ENCODE measurements around the gene TBCB. TPM values are rescaled to one million over a fixed set of nuclear protein-coding genes. Genes with fewer than 3 reads are reported as not detected.

TBCB gene
- total and polyA plus RNA-seq, 2 experiments from 2014 or later: 279 to 304 TPM

DNA sequence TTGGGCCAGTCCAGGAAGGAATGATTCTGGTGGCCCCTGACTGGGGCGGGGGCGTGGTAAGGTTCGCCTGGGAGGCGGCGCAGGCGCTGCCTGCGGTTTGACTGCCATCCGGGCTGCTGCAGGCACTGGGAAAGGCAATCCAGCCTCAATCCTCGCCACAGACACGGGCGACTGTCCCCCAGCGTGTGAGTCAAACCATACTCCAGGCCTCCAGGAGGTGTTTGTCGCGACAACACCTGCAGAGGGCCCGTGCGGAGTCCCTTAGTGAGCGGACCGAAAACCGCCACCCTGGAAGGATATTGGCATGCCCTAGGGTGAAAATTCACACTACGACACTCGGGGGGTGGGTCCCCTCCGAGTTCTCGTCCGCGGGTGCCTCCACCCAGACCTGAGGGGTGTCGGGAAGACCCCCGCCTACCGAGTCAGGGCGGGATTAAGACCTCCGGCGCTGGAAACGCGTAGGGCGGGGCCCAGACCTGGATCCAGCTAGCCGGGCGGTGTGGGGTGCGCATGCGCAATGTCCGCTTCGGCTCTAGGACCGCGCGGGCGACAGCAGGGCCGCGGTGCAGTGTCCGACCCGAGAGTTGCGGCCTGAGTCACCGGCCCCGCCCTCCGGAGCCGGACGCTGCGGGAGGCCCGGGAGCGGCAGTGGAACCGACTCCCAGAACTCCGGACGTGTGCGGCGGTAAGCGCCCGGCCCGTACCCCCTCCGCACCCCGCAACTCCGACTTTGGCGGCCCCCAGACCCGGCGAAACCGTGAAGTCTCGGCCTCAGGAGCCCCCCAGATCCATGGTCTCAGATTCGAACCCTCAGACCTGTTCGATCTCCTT is 24.4 kb downstream of the TBCB start, which contains the start of gene CAPNS1:
Gene CAPNS1, plus strand, starts transcription at position 594 of the 831 bp plus-strand sequence. CDS start 946 bp downstream, outside the sequence.
- peaks cover 39% of the 10 kb centered on the region for H3K79me2 ChIP-seq (ENCODE audit: insufficient read depth)
- no peaks in the 10 kb centered on the region for H3K9me3 ChIP-seq (ENCODE audit: low read depth)
- no peaks in the 10 kb centered on the region for H3K9me2 ChIP-seq (ENCODE audit: insufficient read depth)
- in situ Hi-C loops (cut with MboI): no loop called here
- no peak for TF ChIP-seq EZH2phosphoT487 (IDR thresholded peaks at IDR 0.05; ENCODE audit: insufficient read depth, low read depth)
- no peak for TF ChIP-seq EZH2 (IDR thresholded peaks at IDR 0.05; ENCODE audit: insufficient read depth, poor library complexity, severe bottlenecking)
- DNase-seq: peak; percentile 99
- no peaks in the 10 kb centered on the region for H3K27me3 ChIP-seq (replicated peaks; ENCODE audit: insufficient read depth)
- peak within 1 kb of the TSS; percentile 93 for H3K27ac ChIP-seq
- WGBS, 2 experiments (ENCODE audit: low coverage in 1 of 2, low lambda C conversion rate in 2 of 2, missing lambda C conversion rate in 2 of 2): 1% methylated on average over 42 to 74 of the region's 75 CpGs
- H3K9ac ChIP-seq: peak within 1 kb of the TSS; percentile 97
- peaks cover 16% of the 10 kb centered on the region for H3K36me3 ChIP-seq (ENCODE audit: low read depth)
- peak within 1 kb of the TSS; percentile 97 for H3K4me3 ChIP-seq
- no peaks in the 10 kb centered on the region for H3F3A ChIP-seq (ENCODE audit: insufficient read depth)
- peak within 1 kb of the TSS; percentile 90 for H3K4me2 ChIP-seq (ENCODE audit: unreplicated experiment)
- H3K4me1 ChIP-seq (ENCODE audit: insufficient read depth): peaks cover 22% of the 10 kb centered on the region
- peak within 1 kb of the TSS; percentile 95 for H2AFZ ChIP-seq
- H4K20me1 ChIP-seq (ENCODE audit: insufficient read depth): peaks cover 7% of the 10 kb centered on the region; the same call in 1 of the 2 replicates

DNA sequence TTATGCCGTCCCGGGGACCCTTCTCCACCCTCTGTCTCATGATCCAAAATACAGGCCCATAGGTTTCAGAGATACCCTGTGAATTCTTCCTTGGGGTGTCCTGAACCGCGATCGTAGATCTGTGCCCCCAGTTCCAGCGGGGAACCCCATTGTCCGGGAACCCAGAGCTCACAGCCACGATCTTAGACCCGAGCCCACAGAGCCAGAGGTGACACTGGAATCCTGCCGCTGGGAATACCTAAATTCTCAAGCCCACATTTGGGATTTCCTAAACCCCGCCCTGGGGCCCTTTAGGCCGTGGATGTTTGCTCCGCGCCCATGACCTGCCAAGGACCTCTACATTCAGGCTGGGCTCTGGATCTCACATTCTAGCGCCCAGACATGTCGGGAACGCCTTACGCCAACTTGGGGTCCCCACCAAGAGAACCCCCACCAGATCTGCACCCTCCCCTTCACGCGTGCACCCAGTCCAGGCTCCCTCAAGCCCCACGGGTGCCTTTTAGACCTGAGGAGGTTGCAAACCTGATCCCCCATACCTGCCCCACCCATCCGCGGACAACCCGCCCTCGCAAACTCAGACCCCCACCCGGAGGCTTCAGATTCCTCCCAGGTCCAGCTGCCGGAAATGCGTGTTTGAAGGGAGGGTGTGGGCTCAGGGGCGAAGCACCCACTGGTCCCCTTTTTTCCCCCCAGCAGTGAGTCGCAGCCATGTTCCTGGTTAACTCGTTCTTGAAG is 25.2 kb downstream of the TBCB start:
- H3K27me3 ChIP-seq (replicated peaks; ENCODE audit: insufficient read depth): no peaks in the 10 kb centered on the region
- in situ Hi-C loops (cut with MboI): no loop called here
- peaks cover 7% of the 10 kb centered on the region; the same call in 1 of the 2 replicates for H4K20me1 ChIP-seq (ENCODE audit: insufficient read depth)
- peak overlapping the region; percentile 57 for H2AFZ ChIP-seq
- H3K9me2 ChIP-seq (ENCODE audit: insufficient read depth): no peaks in the 10 kb centered on the region
- H3K9me3 ChIP-seq (ENCODE audit: low read depth): no peaks in the 10 kb centered on the region
- peak overlapping the region; percentile 97 for H3K4me3 ChIP-seq
- TF ChIP-seq EZH2 (IDR thresholded peaks at IDR 0.05; ENCODE audit: insufficient read depth, poor library complexity, severe bottlenecking) (no peak), EZH2phosphoT487 (IDR thresholded peaks at IDR 0.05; ENCODE audit: insufficient read depth, low read depth) (no peak)
- peak overlapping the region; percentile 86 for H3K4me2 ChIP-seq (ENCODE audit: unreplicated experiment)
- H3K9ac ChIP-seq: peak overlapping the region; percentile 97
- peaks cover 22% of the 10 kb centered on the region for H3K4me1 ChIP-seq (ENCODE audit: insufficient read depth)
- H3K27ac ChIP-seq: peak overlapping the region; percentile 93
- H3K36me3 ChIP-seq (ENCODE audit: low read depth): peaks cover 22% of the 10 kb centered on the region
- H3F3A ChIP-seq (ENCODE audit: insufficient read depth): 0 out of 2 replicates have a peak, but pooled peaks cover 3% of the 10 kb centered on the region
- H3K79me2 ChIP-seq (ENCODE audit: insufficient read depth): peaks cover 47% of the 10 kb centered on the region
- peak; percentile 70 for DNase-seq
- WGBS, 2 experiments (ENCODE audit: low coverage in 1 of 2, low lambda C conversion rate in 2 of 2, missing lambda C conversion rate in 2 of 2): 2% methylated on average over 17 to 31 of the region's 31 CpGs

DNA sequence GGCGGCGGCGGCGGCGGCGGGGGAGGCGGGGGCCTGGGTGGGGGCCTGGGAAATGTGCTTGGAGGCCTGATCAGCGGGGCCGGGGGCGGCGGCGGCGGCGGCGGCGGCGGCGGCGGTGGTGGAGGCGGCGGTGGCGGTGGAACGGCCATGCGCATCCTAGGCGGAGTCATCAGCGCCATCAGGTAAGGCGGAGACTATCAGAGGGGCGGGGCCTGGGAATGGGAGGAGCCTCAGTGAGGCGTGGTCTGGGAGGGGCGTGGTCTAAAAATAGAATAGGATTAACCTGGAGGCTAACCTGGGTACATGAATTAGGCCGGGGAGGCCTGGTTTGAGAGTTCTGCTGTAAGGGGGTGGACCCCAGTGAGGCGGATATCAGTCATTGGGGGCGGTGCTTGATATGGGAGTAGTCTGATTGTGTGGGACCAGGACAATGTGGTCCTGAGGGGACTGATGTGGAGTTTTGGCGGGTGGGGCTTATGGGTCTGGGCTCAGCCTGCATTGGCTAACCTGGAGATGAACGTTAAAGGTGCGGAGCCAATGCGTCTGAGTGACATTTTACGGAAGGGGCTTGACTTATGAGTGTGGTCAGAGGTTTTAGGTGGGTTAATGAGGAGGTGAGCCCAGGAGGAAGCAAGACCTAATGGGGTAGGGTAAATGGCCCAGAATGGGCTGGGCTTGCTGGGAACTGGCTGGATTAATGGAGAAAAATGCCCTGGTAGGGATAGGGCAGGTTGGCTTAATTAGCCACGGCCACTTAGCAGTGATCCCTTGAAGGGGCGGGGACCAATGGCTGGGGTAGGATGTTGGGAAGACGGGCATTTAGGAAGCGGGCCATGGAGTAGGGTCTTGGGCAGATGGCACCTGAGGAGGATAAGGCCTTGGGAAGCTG is 26.0 kb downstream of the TBCB start:
- Histone ChIP-seq H3K4me1 (ENCODE audit: insufficient read depth) (peaks cover 17% of the 10 kb centered on the region), H2AFZ (no peak overlapping the region; the same call in 1 of the 2 replicates), H4K20me1 (ENCODE audit: insufficient read depth) (peaks cover 7% of the 10 kb centered on the region; the same call in 1 of the 2 replicates), H3K79me2 (ENCODE audit: insufficient read depth) (peaks cover 55% of the 10 kb centered on the region), H3K9me3 (ENCODE audit: low read depth) (no peaks in the 10 kb centered on the region), H3K4me3 (peak overlapping the region; percentile 97), H3K4me2 (ENCODE audit: unreplicated experiment) (peak overlapping the region; percentile 64), H3K9me2 (ENCODE audit: insufficient read depth) (no peaks in the 10 kb centered on the region), H3K36me3 (ENCODE audit: low read depth) (peaks cover 30% of the 10 kb centered on the region), H3K27me3 (replicated peaks; ENCODE audit: insufficient read depth) (no peaks in the 10 kb centered on the region), H3K9ac (peak overlapping the region; percentile 97), H3K27ac (peak overlapping the region; percentile 93), H3F3A (ENCODE audit: insufficient read depth) (0 out of 2 replicates have a peak, but pooled peaks cover 3% of the 10 kb centered on the region)
- peak; percentile 93 for DNase-seq
- WGBS, 2 experiments (ENCODE audit: low coverage in 1 of 2, low lambda C conversion rate in 2 of 2, missing lambda C conversion rate in 2 of 2): 20 to 34% methylated on average over 21 to 42 of the region's 42 CpGs
- TF ChIP-seq EZH2phosphoT487 (IDR thresholded peaks at IDR 0.05; ENCODE audit: insufficient read depth, low read depth) (no peak), EZH2 (IDR thresholded peaks at IDR 0.05; ENCODE audit: insufficient read depth, poor library complexity, severe bottlenecking) (no peak)
- in situ Hi-C loops (cut with MboI): no loop called here

Measured in GM23248 (cell line).